Sciatic nerve (tissue), 2 donors: Measurements from ENCODE around the gene PELI3. TPM values are rescaled to one million over a fixed set of nuclear protein-coding genes. Genes with fewer than 3 reads are reported as not detected.
"Not testable (repeated sequence)": the region's sequence is repeated elsewhere in the genome, so short reads cannot be mapped to it uniquely, and the experiment has no call there.

ENCODE experiments used
- ATAC-seq: fragments of 200-7000 bp; cut with Tn5 transposase; one replicate; pipeline ENCODE4 v1.9.1; 2020; ENCODE audit warnings: mild to moderate bottlenecking, moderate library complexity
- DNase-seq: peaks from one replicate; pipeline ENCODE4 v3.0.0-alpha.2; 2020; ENCODE audit warnings: low spot score
- intact Hi-C: fragments of 100-400 bp; cut with DNase I; formaldehyde crosslinking; loops from one replicate; pipeline ENCODE4 v1.14.2; 2022
- total RNA-seq: library from RNA; stranded (reverse); fragmentation: NEBNext Ultra II Directional; extraction: Animal tissue kit (Norgen Biotek cat#: 25700); gene quantifications from one replicate; pipeline ENCODE4 v1.2.1, GENCODE V29; 2021
- donor health status: DM: no; HTN: no; CAD: no.
- donor health status: DM: no; HTN: no; CAD: no.

PELI3 gene
- total RNA-seq, 1 donor from 2014 or later: 14.8 TPM

GRCh38 chr11:66440101-66440939 is 26.4 kb upstream of the PELI3 start:
- ATAC-seq, DNase-seq, intact Hi-C loops: not testable (repeated sequence)

GRCh38 chr11:66440940-66441282 is 25.8 kb upstream of the PELI3 start:
- DNase-seq, intact Hi-C loops, ATAC-seq: not testable (repeated sequence)

GRCh38 chr11:66443602-66444001 is 23.1 kb upstream of the PELI3 start:
- ATAC-seq (no peak), DNase-seq (no peak)
- intact Hi-C loops: no loop called here

GRCh38 chr11:66447012-66447411 is 19.7 kb upstream of the PELI3 start:
- DNase-seq (no peak), ATAC-seq (no peak)
- intact Hi-C loops: no loop called here

- DNase-seq: no peak
- ATAC-seq: no peak
- intact Hi-C loops: no loop called here
Measured at GRCh38 chr11:66448523-66448922, 18.2 kb upstream of the PELI3 start.

GRCh38 chr11:66450560-66450959 is 16.1 kb upstream of the PELI3 start:
- DNase-seq (no peak), ATAC-seq (no peak)
- intact Hi-C loops: no loop called here

GRCh38 chr11:66451663-66452062 is 15.0 kb upstream of the PELI3 start:
- DNase-seq (no peak), ATAC-seq (no peak)
- intact Hi-C loops: no loop called here

GRCh38 chr11:66454247-66454646 is 12.5 kb upstream of the PELI3 start:
- ATAC-seq (no peak), DNase-seq (no peak)
- intact Hi-C loops: no loop called here

GRCh38 chr11:66454828-66455227 is 11.9 kb upstream of the PELI3 start:
- intact Hi-C loops: no loop called here
- no peak for ATAC-seq
- no peak for DNase-seq

- no peak for DNase-seq
- intact Hi-C loops: no loop called here
- no peak for ATAC-seq
Measured at GRCh38 chr11:66457826-66458225, 8.9 kb upstream of the PELI3 start.

GRCh38 chr11:66459138-66459778 is 7.4 kb upstream of the PELI3 start:
- intact Hi-C loops: no loop called here
- DNase-seq (no peak), ATAC-seq (no peak)

GRCh38 chr11:66462010-66462409 is 4.7 kb upstream of the PELI3 start:
- ATAC-seq (no peak), DNase-seq (no peak)
- intact Hi-C loops: no loop called here

- ATAC-seq (no peak), DNase-seq (no peak)
- intact Hi-C loops: no loop called here
Measured at GRCh38 chr11:66462911-66463310, 3.8 kb upstream of the PELI3 start.

- DNase-seq, ATAC-seq: not testable (repeated sequence)
Measured at GRCh38 chr11:66464116-66464515, 2.6 kb upstream of the PELI3 start.

GRCh38 chr11:66464916-66465315 is 1.8 kb upstream of the PELI3 start:
- no peak for DNase-seq
- intact Hi-C loops: no loop called here
- ATAC-seq: no peak

More at GRCh38 chr11:66464116-66464515, 2.6 kb upstream of the PELI3 start:
- intact Hi-C loops: not testable (repeated sequence)

GRCh38 chr11:66465373-66466224 is 1.1 kb upstream of the PELI3 start:
- intact Hi-C loops: no loop called here
- ATAC-seq (no peak), DNase-seq (no peak)

GRCh38 chr11:66467034-66467659 is 442 bp downstream of the PELI3 start:
- intact Hi-C loops: no loop called here

GRCh38 chr11:66467756-66468155 is 1.1 kb downstream of the PELI3 start:
- DNase-seq: no peak
- intact Hi-C loops: no loop called here
- peak; percentile 33 for ATAC-seq

More at GRCh38 chr11:66467034-66467659, 442 bp downstream of the PELI3 start:
- ATAC-seq (no peak), DNase-seq (no peak)

- intact Hi-C loops: no loop called here
- ATAC-seq: no peak
- no peak for DNase-seq
Measured at GRCh38 chr11:66468691-66469090, 2.0 kb downstream of the PELI3 start.
